Endothelial cell of hepatic sinusoid (primary cell): ENCODE data around the gene RYR1.
"Not testable (repeated sequence)": the region's sequence is repeated elsewhere in the genome, so short reads cannot be mapped to it uniquely, and the experiment has no call there.

Source experiments
- in situ Hi-C: cut with HindIII; loops from 2 replicates; pipeline ENCODE4 v1.10.0; 2017; ENCODE audit warnings: low sequenced_read_pairs

RYR1 gene

GRCh38 chr19:38534574-38534973 is 101.1 kb downstream of the RYR1 start:
- in situ Hi-C loops, result no loop called here

- in situ Hi-C loops, result no loop called here
These were observed 101.7 kb downstream of the RYR1 start for GRCh38 chr19:38535212-38535611.

DNA sequence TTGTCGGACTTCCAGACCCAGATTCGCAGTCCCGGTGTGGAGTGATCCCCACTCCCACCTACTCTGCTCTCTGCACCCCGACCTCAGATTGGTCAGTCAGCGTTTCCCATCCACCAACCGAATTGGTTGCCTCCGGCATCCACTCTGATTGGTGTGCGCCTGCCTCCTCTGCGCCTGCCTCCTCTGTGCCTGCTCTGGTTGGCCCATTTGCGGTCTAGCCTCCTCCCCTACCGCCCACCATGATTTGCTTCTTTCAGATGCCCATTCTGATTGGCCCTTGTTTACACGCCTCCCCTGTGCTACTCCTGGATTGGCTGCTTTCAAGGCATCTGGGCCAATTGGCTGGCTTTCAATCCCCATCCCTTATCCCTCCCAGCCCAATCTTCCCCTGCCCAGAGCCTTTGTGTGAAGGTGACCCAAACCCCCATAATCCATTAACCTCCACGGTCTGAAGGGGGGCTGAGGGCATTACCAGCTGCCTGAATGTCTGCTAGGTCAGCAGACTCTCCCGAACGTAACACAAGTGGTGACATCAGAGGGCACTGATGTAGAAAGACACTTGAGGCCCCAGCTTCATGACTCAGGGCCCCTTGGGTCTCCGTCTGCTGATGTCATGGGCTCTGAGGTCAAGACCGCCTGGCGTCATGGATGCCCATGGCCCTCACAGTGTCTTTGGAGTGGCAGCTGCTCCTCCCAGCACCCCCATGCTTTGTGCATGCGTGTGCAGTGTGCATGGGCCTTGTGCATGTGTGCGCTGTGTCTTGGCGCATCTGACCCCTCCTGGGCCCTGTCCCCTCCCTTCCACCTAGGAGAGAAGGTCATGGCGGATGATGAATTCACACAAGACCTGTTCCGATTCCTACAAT is 103.8 kb downstream of the RYR1 start:
- in situ Hi-C loops, result no loop called here

DNA sequence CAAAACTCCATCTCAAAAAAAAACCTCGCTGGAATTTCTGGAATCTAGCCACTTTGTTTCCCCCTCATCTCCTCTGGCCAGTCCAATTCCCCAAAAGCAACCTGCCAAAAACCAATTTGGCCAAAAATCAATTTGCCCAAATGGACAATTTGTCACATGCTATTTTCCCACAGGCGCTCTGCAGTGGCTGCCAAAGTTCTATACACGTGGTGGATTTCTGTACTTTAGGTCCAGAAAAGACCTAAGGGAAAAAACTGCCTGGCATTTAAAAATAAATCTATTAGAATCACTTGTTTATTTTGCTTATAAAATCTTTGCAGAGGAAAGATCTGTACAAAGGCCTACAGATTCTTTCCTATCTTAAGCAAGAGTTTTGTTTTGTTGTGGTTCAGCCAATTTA is 104.9 kb downstream of the RYR1 start:
- in situ Hi-C loops, result no loop called here

GRCh38 chr19:38538793-38539528 is 105.5 kb downstream of the RYR1 start:
- in situ Hi-C loops, result no loop called here

DNA sequence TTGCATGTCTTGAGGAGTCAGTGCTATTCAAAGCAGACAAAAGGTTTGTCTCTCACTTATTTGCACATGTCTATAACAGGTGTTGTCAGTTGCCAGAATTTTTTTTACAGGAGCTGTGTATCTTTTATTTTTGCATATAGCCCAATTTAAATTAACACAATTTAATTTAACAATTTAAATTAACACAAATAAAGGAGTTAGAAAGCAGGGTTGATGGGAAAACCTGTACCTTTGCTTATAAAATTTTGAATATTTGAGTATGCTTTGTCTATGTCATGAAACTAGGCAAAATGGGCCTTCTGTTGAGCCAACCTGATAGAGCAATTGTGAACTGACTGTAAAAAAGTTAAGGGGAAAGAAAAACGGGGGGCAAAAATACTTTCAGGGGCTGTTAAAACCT is 106.3 kb downstream of the RYR1 start:
- in situ Hi-C loops, result no loop called here

DNA sequence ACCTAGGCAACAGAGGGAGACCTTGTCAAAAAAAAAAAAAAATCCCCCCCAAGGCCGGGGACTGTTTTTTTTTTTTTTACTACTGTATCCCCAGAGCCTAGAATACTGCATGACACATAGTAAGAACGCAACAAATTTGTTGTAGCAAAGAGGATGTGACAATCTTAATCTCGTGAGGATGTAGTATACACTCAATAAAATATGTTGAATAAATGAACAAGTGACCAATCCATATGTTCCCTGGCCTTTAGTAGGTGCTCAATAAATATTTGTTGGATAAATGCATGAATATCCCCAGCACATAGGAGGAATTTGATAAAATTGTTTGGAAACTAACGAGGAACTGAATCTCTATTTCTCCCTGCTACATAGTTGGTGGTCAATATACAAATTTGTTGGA is 108.5 kb downstream of the RYR1 start:
- in situ Hi-C loops, result no loop called here

- in situ Hi-C loops, result no loop called here
These were observed 109.9 kb downstream of the RYR1 start for GRCh38 chr19:38543286-38543806.

DNA sequence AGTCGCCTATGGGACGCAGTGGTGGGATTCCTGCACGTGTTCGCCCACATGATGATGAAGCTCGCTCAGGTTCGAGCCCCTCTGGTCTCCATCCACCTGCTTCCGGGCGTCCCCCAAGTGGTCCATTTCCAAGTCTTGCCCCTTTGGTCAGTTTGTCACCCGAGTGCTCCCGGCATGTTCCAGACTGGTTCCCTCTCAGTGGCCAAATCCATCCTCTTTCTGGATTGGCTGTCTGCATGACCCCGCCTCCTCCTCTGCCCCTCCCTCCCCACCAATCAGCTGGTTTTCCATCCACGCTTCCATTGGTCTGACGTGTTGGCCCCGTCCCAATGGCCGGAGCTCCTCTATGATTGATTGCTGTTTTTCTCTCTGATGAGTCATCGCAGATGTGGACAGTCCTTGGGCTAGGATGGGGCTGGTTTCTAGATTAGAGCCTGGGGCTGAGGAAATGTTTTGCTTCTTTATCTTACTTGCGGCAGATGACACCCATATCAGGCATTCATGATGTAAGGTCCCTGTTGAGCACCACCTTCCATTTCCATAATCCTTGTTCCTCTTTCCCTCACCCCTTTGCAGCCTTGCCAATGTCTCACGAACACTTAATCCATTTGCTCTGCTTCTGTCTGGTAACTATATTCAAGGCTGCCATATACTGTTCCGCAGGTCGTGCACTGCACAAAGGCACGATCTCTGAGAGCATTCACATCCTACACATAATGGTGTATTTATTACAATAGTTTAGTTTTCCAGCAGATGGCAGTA is 110.5 kb downstream of the RYR1 start:
- in situ Hi-C loops, result no loop called here

DNA sequence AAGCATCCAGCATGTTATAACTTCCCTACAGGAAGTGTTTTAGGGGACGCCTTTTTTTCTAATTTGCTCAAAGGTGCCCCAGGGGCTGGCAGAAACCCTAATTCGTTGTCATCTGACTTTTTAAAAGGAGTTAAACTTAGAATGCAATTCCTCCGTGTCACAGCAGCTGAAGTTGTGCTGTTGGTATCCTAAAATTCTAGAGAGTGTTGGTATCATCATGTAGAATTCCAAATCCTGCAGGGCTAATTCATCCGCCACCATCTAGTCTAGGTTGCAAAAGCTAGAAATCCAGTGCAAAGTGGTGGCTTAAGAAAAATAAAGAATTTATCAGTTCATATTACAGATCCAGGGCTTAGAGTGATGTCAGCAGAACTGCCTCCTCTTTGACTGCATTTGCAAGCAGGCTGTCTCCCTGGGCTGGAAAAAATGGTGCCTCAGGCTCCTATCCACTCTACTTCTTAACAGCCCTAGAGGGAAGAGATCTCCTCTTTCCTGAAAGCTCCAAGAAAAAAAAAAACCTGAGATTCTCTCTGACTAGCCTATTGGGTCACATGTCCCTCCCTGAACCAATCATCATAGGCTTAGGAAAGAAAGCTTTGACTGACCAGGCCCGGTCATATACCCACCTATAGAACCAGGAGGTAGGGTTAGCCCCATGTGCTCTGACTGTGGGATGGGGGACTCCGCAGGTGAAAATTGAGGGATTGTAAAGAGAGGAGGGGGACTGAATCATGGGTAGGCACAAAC is 111.3 kb downstream of the RYR1 start:
- in situ Hi-C loops, result no loop called here

- in situ Hi-C loops, result no loop called here
These were observed 112.1 kb downstream of the RYR1 start for GRCh38 chr19:38545596-38545995.

- in situ Hi-C loops, result no loop called here
These were observed 113.9 kb downstream of the RYR1 start for GRCh38 chr19:38547421-38547820.

DNA sequence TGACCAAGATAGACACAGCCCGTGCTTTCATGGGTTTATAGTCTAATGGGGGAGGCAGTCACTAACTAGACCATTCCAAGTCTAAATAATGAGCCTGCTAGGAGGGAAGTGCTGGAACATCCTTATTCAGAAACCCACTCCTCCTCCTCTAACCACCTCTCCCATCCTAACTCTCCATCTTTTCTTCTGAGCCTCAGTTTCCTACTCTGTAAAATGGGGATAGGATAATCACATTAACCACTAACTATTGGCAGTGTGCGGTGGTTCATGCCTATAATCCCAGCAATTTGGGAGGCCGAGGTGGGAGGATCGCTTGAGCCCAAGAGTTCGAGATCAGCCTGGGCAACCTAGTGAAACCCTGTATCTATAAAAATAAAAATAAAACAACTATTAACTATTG is 115.6 kb downstream of the RYR1 start:
- in situ Hi-C loops, result no loop called here

GRCh38 chr19:38549942-38550341 is 116.5 kb downstream of the RYR1 start:
- in situ Hi-C loops, result no loop called here

- in situ Hi-C loops, result no loop called here
These were observed 116.9 kb downstream of the RYR1 start for GRCh38 chr19:38550376-38550775.

GRCh38 chr19:38551450-38551813 is 117.9 kb downstream of the RYR1 start:
- in situ Hi-C loops, result no loop called here

DNA sequence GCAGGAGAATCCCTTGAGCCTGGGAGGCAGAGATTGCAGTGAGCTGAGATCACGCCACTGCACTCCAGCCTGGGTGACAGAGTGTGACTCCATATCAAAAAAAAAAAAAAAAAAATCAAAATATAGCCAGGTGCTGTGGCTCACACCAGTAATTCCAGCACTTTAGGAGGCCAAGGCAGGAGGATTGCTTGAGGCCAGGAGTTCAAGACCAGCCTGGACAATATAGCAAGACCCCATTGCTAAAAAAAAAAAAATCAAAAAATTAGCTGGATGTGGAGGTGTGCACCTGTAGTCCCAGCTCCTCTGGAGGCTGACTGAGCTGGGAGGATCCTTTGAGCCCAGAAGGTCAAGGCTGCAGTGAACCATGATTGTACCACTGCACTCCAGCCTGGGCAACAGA is 119.7 kb downstream of the RYR1 start:
- in situ Hi-C loops, result not testable (repeated sequence)

GRCh38 chr19:38554676-38555141 is 121.2 kb downstream of the RYR1 start:
- in situ Hi-C loops, result no loop called here

- in situ Hi-C loops, result no loop called here
These were observed 121.7 kb downstream of the RYR1 start for GRCh38 chr19:38555200-38555599.

GRCh38 chr19:38556521-38557174 is 123.2 kb downstream of the RYR1 start:
- in situ Hi-C loops, result no loop called here
